GM21390 (cell line): ENCODE results near the gene GRN.
A peak's percentile ranks its signal among the peaks of the same experiment; 100 is the strongest.
"Not testable (repeated sequence)": the region's sequence is repeated elsewhere in the genome, so short reads cannot be mapped to it uniquely, and the experiment has no call there.

Source experiments
- ATAC-seq: cut with Tn5 transposase; IDR thresholded peaks from one replicate; pipeline ENCODE4 v1.9.1; 2021; ENCODE audit not compliant: unreplicated experiment

The GRN gene

GRCh38 chr17:44380767-44381166 lies 35.7 kb downstream of the GRN start:
- ATAC-seq = no peak

GRCh38 chr17:44381810-44382305 lies 36.8 kb downstream of the GRN start:
- ATAC-seq = no peak

- no peak for ATAC-seq
Observed at GRCh38 chr17:44382917-44383316, 37.8 kb downstream of the GRN start.

GRCh38 chr17:44383363-44383762 lies 38.3 kb downstream of the GRN start:
- ATAC-seq = no peak

- ATAC-seq = no peak
Observed at GRCh38 chr17:44383861-44384260, 38.8 kb downstream of the GRN start.

- no peak for ATAC-seq
Observed at GRCh38 chr17:44384281-44384822, 39.2 kb downstream of the GRN start.

GRCh38 chr17:44384823-44385286 lies 39.8 kb downstream of the GRN start:
- ATAC-seq = no peak

GRCh38 chr17:44385287-44386181 lies 40.4 kb downstream of the GRN start:
- peak; percentile 51 for ATAC-seq

- no peak for ATAC-seq
Observed at GRCh38 chr17:44386182-44386525, 41.1 kb downstream of the GRN start.

GRCh38 chr17:44387804-44388203 lies 42.7 kb downstream of the GRN start:
- ATAC-seq = no peak

- no peak for ATAC-seq
Observed at GRCh38 chr17:44389281-44389680, 44.2 kb downstream of the GRN start, which contains the start of gene ITGA2B. TSS of gene ITGA2B (minus strand) at chr17:44389649. CDS start at chr17:44389473, 176 bp downstream.

GRCh38 chr17:44389723-44390202 lies 44.7 kb downstream of the GRN start:
- ATAC-seq = no peak

- no peak for ATAC-seq
Observed at GRCh38 chr17:44390250-44390870, 45.3 kb downstream of the GRN start.

GRCh38 chr17:44394112-44394511 lies 49.0 kb downstream of the GRN start:
- ATAC-seq = not testable (repeated sequence)

- ATAC-seq = no peak
Observed at GRCh38 chr17:44394833-44395232, 49.7 kb downstream of the GRN start.

- no peak for ATAC-seq
Observed at GRCh38 chr17:44396946-44397345, 51.8 kb downstream of the GRN start.

GRCh38 chr17:44397479-44398440 lies 52.7 kb downstream of the GRN start:
- no peak for ATAC-seq

GRCh38 chr17:44398692-44399691 lies 53.9 kb downstream of the GRN start:
- ATAC-seq = no peak

GRCh38 chr17:44400226-44400847 lies 55.2 kb downstream of the GRN start:
- no peak for ATAC-seq
